Measurements from ENCODE around the gene UBE3D.

DNA sequence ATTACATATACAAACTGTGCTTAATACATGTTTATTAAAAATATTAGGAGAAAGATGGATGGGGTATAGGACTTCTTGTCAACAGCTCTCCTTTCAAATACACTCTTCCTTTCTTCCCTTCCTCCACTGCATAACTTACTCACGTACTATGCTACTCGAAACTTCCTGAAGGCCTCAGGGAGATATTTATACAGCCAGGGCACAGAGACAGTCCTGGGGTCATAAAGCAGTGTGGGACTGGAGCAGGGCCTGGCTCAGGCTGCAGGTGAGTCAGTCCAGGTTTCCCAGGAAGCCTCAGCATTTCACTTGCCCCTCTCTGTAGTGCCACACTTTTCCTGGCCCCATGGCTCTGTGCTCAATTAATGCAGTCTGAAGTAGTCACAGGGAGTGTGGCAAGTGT lies 157.0 kb downstream of the UBE3D start:
- TF ChIP-seq CTCF (IDR thresholded peaks at IDR 0.05): no peak
- TF ChIP-seq POLR2A (IDR thresholded peaks at IDR 0.05): no peak

Data from Peyer's patch (tissue), 4 donors.